Measurements from ENCODE around the gene CNR2. TPM values are rescaled to one million over a fixed set of nuclear protein-coding genes. Genes with fewer than 3 reads are reported as not detected.

The CNR2 gene
- total RNA-seq, 4 donors from 2014 or later, result 0.11 to 0.54 (median 0.31) TPM

- Histone ChIP-seq H3K9me3 (no peaks in the 10 kb centered on the region), H3K27me3 (no peaks in the 10 kb centered on the region), H3K27ac (no peak overlapping the region), H3K4me3 (replicated peaks in 1 of 3) (no peak overlapping the region), H3K36me3 (no peaks in the 10 kb centered on the region), H3K4me1 (peaks cover 7 to 25% of the 10 kb centered on the region in 2 donors)
- TF ChIP-seq CTCF (IDR thresholded peaks at IDR 0.05), result no peak
- TF ChIP-seq POLR2A (IDR thresholded peaks at IDR 0.05), result no peak
- intact Hi-C loops (cut with DNase I), result no loop called here
- 79 to 88% methylated on average over 10 of the region's 10 CpGs for WGBS, 2 donors
- no peak for DNase-seq
These were observed 3.8 kb downstream of the CNR2 start for GRCh38 chr1:23909412-23909811.

- H3K4me1 ChIP-seq, result peaks cover 5 to 20% of the 10 kb centered on the region in 2 donors
- intact Hi-C loops (cut with DNase I), result no loop called here
- no peaks in the 10 kb centered on the region for H3K9me3 ChIP-seq
- no peaks in the 10 kb centered on the region for H3K36me3 ChIP-seq
- no peak overlapping the region for H3K27ac ChIP-seq
- TF ChIP-seq CTCF (IDR thresholded peaks at IDR 0.05), result no peak
- TF ChIP-seq POLR2A (IDR thresholded peaks at IDR 0.05), result no peak
- no peaks in the 10 kb centered on the region for H3K27me3 ChIP-seq
- DNase-seq, result no peak
- WGBS, 2 donors, result 60 to 61% methylated on average over 9 of the region's 9 CpGs
- H3K4me3 ChIP-seq (replicated peaks in 1 of 3), result no peak overlapping the region
These were observed 4.5 kb downstream of the CNR2 start for GRCh38 chr1:23908453-23909341.

- Histone ChIP-seq H3K9me3 (no peaks in the 10 kb centered on the region), H3K27ac (no peak overlapping the region), H3K36me3 (no peaks in the 10 kb centered on the region), H3K4me3 (replicated peaks in 1 of 3) (no peak overlapping the region), H3K4me1 (peaks cover 0 to 15% of the 10 kb centered on the region in 2 donors), H3K27me3 (no peaks in the 10 kb centered on the region)
- WGBS, 2 donors, result 91 to 93% methylated on average over 1 of the region's 1 CpG
- TF ChIP-seq CTCF (IDR thresholded peaks at IDR 0.05) (no peak), POLR2A (IDR thresholded peaks at IDR 0.05) (no peak)
- no peak for DNase-seq
- intact Hi-C loops (cut with DNase I), result no loop called here
These were observed 6.4 kb downstream of the CNR2 start for GRCh38 chr1:23906731-23907130.

- no peak for DNase-seq
- Histone ChIP-seq H3K27me3 (no peaks in the 10 kb centered on the region), H3K4me1 (peaks cover 0 to 23% of the 10 kb centered on the region in 2 donors), H3K36me3 (no peaks in the 10 kb centered on the region), H3K4me3 (replicated peaks in 1 of 3) (no peak overlapping the region), H3K27ac (no peak overlapping the region), H3K9me3 (no peaks in the 10 kb centered on the region)
- TF ChIP-seq CTCF (IDR thresholded peaks at IDR 0.05), result no peak
- 93% methylated on average over 7 of the region's 7 CpGs for WGBS, 2 donors
- intact Hi-C loops (cut with DNase I), result no loop called here
These were observed 7.6 kb downstream of the CNR2 start for GRCh38 chr1:23905461-23906025.

- 83% methylated on average over 10 of the region's 10 CpGs for WGBS, 2 donors
- H3K27me3 ChIP-seq, result no peaks in the 10 kb centered on the region
- intact Hi-C loops (cut with DNase I), result no loop called here
These were observed 8.3 kb downstream of the CNR2 start for GRCh38 chr1:23904748-23905357.

More at GRCh38 chr1:23904748-23905357, 8.3 kb downstream of the CNR2 start:
- H3K4me1 ChIP-seq, result peaks cover 0 to 25% of the 10 kb centered on the region in 2 donors
- TF ChIP-seq POLR2A (IDR thresholded peaks at IDR 0.05), result no peak
- TF ChIP-seq CTCF (IDR thresholded peaks at IDR 0.05), result no peak
- no peak for DNase-seq
- no peaks in the 10 kb centered on the region for H3K9me3 ChIP-seq
- H3K27ac ChIP-seq, result no peak overlapping the region
- no peak overlapping the region for H3K4me3 ChIP-seq (replicated peaks in 1 of 3)
- H3K36me3 ChIP-seq, result no peaks in the 10 kb centered on the region
